HepG2 (cell line): Measurements from ENCODE around the gene ABCB6. TPM values are rescaled to one million over a fixed set of nuclear protein-coding genes. Genes with fewer than 3 reads are reported as not detected.
A peak's percentile ranks its signal among the peaks of the same experiment; 100 is the strongest.

ENCODE experiments used
- AGO1 ChIP-seq: fragments of 200-400 bp; formaldehyde crosslinking; IDR thresholded peaks from 2 replicates; pipeline ENCODE4 v1.6.1; 2017; ENCODE audit warnings: mild to moderate bottlenecking, low read depth, low read length, moderate library complexity; ENCODE audit not compliant: poor library complexity, severe bottlenecking
- GLI4 ChIP-seq: sonication (generic); formaldehyde crosslinking; IDR thresholded peaks from 2 replicates; pipeline ENCODE4 v1.5.1; 2020; ENCODE audit warnings: missing genetic modification reagents, mild to moderate bottlenecking, moderate library complexity, borderline replicate concordance
- JARID2 ChIP-seq: sonication (generic); formaldehyde crosslinking; IDR thresholded peaks from 2 replicates; pipeline ENCODE4 v1.8.1; 2023; ENCODE audit warnings: missing genetic modification reagents, inconsistent platforms; ENCODE audit not compliant: insufficient replicate concordance
- KLF11 ChIP-seq: IDR thresholded peaks from 2 replicates; pipeline ENCODE4 v1.6.1; 2016; ENCODE audit warnings: missing compliant biosample characterization
- SCMH1 ChIP-seq: sonication (generic); formaldehyde crosslinking; IDR thresholded peaks from 2 replicates; pipeline ENCODE4 v1.9.0; 2021; ENCODE audit warnings: missing genetic modification reagents, mild to moderate bottlenecking, borderline replicate concordance
- SMAD9 ChIP-seq: sonication (generic); formaldehyde crosslinking; IDR thresholded peaks from 2 replicates; pipeline ENCODE4 v1.5.1; 2020; ENCODE audit warnings: mild to moderate bottlenecking, missing genetic modification reagents
- ZNF17 ChIP-seq: sonication (generic); formaldehyde crosslinking; IDR thresholded peaks from 2 replicates; pipeline ENCODE4 v1.5.0; 2020; ENCODE audit warnings: mild to moderate bottlenecking, missing genetic modification reagents
- ZNF335 ChIP-seq: sonication (generic); formaldehyde crosslinking; IDR thresholded peaks from 2 replicates; pipeline ENCODE4 v1.4.0; 2020; ENCODE audit warnings: missing genetic modification reagents
- ZNF501 ChIP-seq: sonication (generic); formaldehyde crosslinking; IDR thresholded peaks from 2 replicates; pipeline ENCODE4 v1.5.1; 2020; ENCODE audit warnings: mild to moderate bottlenecking, moderate library complexity, missing genetic modification reagents
- ZNF788 ChIP-seq: sonication (generic); formaldehyde crosslinking; IDR thresholded peaks from 2 replicates; pipeline ENCODE4 v1.5.0; 2020; ENCODE audit warnings: mild to moderate bottlenecking, missing genetic modification reagents, borderline replicate concordance
- ZNF790 ChIP-seq: sonication (generic); formaldehyde crosslinking; IDR thresholded peaks from 2 replicates; pipeline ENCODE4 v1.8.0; 2022; ENCODE audit warnings: missing genetic modification reagents, mild to moderate bottlenecking, borderline replicate concordance
- polyA plus RNA-seq, 8 experiments: library from polyadenylated mRNA; depleted of rRNA in 3 of 8; stranded (reverse) in 7 of 8; unstranded in 1 of 8; fragments of >200 nt; fragmentation: Illumina TruSeq in 4 of 8; extraction: Trizol in 4 of 8; gene quantifications; 2 replicates each; pipeline versions ENCODE4 v1.2.1 to v1.2.3, GENCODE V29; 2011 to 2016; ENCODE audit warnings: low read depth in 4 of 8, missing spikeins in 1 of 8, mixed read lengths in 1 of 8; ENCODE audit not compliant: insufficient read depth in 1 of 8
- total RNA-seq, 5 experiments: library from RNA; depleted of rRNA; stranded (reverse); fragments of >200 nt; fragmentation: Illumina TruSeq; extraction: Trizol; gene quantifications; 2 replicates each; pipeline ENCODE4 v1.2.3, GENCODE V29; 2016; ENCODE audit warnings: low read depth in 1 of 5
- TF ChIP-seq, protein P1 (sequence below): sonication (generic); formaldehyde crosslinking; IDR thresholded peaks from 2 replicates; pipeline ENCODE4 v1.8.1; 2022; ENCODE audit warnings: low read depth, mild to moderate bottlenecking, missing genetic modification reagents
- TF ChIP-seq, protein P2 (sequence below): sonication (generic); formaldehyde crosslinking; IDR thresholded peaks from 2 replicates; pipeline ENCODE4 v1.5.0; 2020; ENCODE audit warnings: missing genetic modification reagents, mild to moderate bottlenecking, borderline replicate concordance
- TF ChIP-seq, protein P3 (sequence below): sonication (generic); formaldehyde crosslinking; IDR thresholded peaks from 2 replicates; pipeline ENCODE4 v1.4.0; 2020; ENCODE audit warnings: missing genetic modification reagents
- TF ChIP-seq, protein P4 (sequence below): sonication (generic); formaldehyde crosslinking; IDR thresholded peaks from 2 replicates; pipeline ENCODE4 v1.4.0; 2020; ENCODE audit warnings: missing genetic modification reagents, mild to moderate bottlenecking, borderline replicate concordance
- TF ChIP-seq, protein P5 (sequence below): sonication (generic); formaldehyde crosslinking; IDR thresholded peaks from 2 replicates; pipeline ENCODE4 v1.5.0; 2020; ENCODE audit warnings: mild to moderate bottlenecking, missing genetic modification reagents
- TF ChIP-seq, protein P6 (sequence below): sonication (generic); formaldehyde crosslinking; IDR thresholded peaks from 2 replicates; pipeline ENCODE4 v1.5.1; 2020; ENCODE audit warnings: missing genetic modification reagents, mild to moderate bottlenecking, borderline replicate concordance

ABCB6 gene
- total and polyA plus RNA-seq, 2 of the 13 experiments (the other 11 are each of a cell fraction or from before 2014, with no cell fraction given): 91.1 to 137 TPM

DNA sequence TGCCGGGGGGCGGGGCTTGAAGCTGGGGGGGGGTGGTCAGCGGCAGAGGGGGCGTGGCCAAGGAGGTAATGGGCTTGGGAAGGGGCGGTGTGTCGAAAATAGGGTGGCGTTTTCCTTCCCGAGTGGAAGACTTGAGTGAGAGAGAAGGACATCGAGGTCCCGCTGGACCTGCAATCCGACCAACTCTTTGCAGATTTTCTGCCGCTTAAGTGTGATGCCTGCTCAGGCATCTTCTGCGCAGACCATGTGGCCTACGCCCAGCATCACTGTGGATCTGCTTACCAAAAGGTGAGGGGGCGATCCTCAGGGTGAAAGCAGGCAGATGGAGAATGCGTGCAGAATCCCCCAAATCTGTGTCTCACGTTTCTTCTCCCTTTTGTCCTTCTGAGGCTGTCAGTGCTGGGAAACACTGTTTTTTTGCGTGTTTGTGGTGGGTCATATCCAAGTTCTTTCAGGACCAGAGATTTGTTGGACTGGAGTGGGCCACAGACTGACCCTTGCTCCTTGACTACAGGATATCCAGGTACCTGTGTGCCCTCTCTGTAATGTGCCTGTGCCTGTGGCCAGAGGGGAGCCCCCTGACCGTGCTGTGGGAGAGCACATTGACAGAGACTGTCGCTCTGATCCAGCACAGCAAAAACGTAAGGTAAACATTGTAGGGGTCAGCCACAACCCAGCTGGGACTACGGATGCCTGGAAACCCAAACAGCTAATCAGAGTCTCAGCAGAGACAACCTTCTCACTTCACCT lies 11.4 kb downstream of the ABCB6 start (continued):
- TF ChIP-seq, protein P1, sequence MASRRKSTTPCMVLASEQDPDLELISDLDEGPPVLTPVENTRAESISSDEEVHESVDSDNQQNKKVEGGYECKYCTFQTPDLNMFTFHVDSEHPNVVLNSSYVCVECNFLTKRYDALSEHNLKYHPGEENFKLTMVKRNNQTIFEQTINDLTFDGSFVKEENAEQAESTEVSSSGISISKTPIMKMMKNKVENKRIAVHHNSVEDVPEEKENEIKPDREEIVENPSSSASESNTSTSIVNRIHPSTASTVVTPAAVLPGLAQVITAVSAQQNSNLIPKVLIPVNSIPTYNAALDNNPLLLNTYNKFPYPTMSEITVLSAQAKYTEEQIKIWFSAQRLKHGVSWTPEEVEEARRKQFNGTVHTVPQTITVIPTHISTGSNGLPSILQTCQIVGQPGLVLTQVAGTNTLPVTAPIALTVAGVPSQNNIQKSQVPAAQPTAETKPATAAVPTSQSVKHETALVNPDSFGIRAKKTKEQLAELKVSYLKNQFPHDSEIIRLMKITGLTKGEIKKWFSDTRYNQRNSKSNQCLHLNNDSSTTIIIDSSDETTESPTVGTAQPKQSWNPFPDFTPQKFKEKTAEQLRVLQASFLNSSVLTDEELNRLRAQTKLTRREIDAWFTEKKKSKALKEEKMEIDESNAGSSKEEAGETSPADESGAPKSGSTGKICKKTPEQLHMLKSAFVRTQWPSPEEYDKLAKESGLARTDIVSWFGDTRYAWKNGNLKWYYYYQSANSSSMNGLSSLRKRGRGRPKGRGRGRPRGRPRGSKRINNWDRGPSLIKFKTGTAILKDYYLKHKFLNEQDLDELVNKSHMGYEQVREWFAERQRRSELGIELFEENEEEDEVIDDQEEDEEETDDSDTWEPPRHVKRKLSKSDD: no peak
- TF ChIP-seq SMAD9 (CRISPR knock-in tag): no peak
- TF ChIP-seq GLI4 (CRISPR knock-in tag): no peak
- TF ChIP-seq JARID2 (CRISPR knock-in tag): no peak
- TF ChIP-seq, protein P2, sequence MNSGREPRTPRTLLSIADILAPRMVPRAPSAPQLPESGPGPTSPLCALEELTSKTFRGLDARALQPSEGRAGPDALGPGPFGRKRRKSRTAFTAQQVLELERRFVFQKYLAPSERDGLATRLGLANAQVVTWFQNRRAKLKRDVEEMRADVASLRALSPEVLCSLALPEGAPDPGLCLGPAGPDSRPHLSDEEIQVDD (CRISPR knock-in tag): no peak
- no peak; the same call in 1 of the 2 replicates for TF ChIP-seq ZNF501
- TF ChIP-seq, protein P3, sequence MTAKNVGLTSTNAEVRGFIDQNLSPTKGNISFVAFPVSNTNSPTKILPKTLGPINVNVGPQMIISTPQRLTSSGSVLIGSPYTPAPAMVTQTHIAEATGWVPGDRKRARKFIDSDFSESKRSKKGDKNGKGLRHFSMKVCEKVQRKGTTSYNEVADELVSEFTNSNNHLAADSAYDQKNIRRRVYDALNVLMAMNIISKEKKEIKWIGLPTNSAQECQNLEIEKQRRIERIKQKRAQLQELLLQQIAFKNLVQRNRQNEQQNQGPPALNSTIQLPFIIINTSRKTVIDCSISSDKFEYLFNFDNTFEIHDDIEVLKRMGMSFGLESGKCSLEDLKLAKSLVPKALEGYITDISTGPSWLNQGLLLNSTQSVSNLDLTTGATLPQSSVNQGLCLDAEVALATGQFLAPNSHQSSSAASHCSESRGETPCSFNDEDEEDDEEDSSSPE (CRISPR knock-in tag): no peak
- TF ChIP-seq ZNF790 (CRISPR knock-in tag): no peak
- no peak for TF ChIP-seq SCMH1
- TF ChIP-seq, protein P4, sequence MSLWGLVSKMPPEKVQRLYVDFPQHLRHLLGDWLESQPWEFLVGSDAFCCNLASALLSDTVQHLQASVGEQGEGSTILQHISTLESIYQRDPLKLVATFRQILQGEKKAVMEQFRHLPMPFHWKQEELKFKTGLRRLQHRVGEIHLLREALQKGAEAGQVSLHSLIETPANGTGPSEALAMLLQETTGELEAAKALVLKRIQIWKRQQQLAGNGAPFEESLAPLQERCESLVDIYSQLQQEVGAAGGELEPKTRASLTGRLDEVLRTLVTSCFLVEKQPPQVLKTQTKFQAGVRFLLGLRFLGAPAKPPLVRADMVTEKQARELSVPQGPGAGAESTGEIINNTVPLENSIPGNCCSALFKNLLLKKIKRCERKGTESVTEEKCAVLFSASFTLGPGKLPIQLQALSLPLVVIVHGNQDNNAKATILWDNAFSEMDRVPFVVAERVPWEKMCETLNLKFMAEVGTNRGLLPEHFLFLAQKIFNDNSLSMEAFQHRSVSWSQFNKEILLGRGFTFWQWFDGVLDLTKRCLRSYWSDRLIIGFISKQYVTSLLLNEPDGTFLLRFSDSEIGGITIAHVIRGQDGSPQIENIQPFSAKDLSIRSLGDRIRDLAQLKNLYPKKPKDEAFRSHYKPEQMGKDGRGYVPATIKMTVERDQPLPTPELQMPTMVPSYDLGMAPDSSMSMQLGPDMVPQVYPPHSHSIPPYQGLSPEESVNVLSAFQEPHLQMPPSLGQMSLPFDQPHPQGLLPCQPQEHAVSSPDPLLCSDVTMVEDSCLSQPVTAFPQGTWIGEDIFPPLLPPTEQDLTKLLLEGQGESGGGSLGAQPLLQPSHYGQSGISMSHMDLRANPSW (CRISPR knock-in tag): no peak; the same call in 1 of the 2 replicates
- peak; percentile 65 for TF ChIP-seq ZNF788 (CRISPR knock-in tag)
- TF ChIP-seq, protein P5, sequence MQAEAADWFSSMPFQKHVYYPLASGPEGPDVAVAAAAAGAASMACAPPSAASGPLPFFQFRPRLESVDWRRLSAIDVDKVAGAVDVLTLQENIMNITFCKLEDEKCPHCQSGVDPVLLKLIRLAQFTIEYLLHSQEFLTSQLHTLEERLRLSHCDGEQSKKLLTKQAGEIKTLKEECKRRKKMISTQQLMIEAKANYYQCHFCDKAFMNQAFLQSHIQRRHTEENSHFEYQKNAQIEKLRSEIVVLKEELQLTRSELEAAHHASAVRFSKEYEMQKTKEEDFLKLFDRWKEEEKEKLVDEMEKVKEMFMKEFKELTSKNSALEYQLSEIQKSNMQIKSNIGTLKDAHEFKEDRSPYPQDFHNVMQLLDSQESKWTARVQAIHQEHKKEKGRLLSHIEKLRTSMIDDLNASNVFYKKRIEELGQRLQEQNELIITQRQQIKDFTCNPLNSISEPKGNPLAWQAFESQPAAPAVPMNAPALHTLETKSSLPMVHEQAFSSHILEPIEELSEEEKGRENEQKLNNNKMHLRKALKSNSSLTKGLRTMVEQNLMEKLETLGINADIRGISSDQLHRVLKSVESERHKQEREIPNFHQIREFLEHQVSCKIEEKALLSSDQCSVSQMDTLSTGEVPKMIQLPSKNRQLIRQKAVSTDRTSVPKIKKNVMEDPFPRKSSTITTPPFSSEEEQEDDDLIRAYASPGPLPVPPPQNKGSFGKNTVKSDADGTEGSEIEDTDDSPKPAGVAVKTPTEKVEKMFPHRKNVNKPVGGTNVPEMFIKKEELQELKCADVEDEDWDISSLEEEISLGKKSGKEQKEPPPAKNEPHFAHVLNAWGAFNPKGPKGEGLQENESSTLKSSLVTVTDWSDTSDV (CRISPR knock-in tag): no peak
- no peak for TF ChIP-seq ZNF335 (CRISPR knock-in tag)
- TF ChIP-seq, protein P6, sequence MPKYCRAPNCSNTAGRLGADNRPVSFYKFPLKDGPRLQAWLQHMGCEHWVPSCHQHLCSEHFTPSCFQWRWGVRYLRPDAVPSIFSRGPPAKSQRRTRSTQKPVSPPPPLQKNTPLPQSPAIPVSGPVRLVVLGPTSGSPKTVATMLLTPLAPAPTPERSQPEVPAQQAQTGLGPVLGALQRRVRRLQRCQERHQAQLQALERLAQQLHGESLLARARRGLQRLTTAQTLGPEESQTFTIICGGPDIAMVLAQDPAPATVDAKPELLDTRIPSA (CRISPR knock-in tag): no peak
- TF ChIP-seq KLF11 (CRISPR knock-in tag): peak; percentile 65; the same call in 1 of the 2 replicates
- TF ChIP-seq AGO1: no peak
- TF ChIP-seq ZNF17 (CRISPR knock-in tag): no peak
